CD4-positive, alpha-beta T cell treated with Interleukin-1 beta for 1 hour (primary cell): ENCODE measurements around the gene LRCH1.

ENCODE experiments used
- DNase-seq, 2 donors: peaks; one replicate each; pipeline ENCODE4 v3.0.0-alpha.2; 2020 to 2022

LRCH1 gene

DNA sequence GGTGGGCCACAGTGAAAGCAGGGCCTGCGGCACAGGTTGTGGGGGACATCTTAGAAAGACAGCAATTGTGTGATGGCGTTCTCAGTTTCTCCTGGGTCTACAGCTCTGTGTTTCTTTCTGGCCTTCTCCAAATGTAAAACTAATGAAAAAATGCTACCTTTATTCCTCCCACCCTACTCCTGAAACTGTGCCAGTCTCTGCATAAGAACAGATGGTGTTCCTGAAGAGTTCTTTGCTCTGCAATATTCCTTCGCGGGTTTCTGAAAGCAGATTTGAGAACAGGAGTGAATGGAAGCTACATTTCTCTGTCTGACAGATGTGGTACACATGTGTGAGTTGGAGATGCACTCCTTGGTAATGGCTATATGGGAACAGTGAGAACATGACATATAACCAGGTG lies 18.0 kb upstream of the LRCH1 start:
- DNase-seq, result no peak

DNA sequence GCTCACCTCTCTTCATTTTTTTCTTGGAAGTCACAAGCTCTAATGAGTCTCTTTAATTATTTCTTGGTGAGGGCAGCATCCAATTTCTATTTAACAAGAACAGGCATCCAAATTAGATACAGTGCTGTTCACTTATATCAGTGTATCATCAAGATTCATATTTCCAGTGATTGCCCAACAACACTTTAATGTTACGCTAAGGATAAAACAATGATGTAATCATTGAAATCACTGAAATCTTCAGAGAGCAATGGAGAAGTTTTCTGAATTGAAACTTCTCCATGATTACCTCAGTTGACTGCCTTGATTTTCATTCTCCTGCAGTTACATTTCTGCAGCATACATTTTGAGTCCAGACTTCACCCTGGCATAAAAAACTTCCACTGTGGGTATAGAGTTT lies 17.1 kb upstream of the LRCH1 start:
- DNase-seq, result no peak

DNA sequence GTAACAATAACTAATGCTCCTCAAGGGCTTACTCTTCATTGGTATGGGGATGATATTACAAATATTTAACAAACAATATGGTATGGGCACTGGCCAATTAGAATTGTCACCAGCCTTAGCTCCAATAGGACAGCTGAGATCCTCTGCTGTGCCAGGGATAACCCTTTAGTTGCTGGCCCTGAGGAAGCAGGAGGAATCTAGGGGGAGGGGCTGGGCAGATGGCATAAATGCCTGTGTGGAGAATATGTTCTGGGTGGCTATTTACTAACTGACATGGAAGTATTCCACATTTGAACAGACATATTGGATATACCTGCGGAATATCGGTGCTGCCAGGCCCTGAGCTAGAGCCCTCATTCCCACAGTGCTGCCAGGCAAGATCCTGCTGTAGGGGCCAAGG lies 16.6 kb upstream of the LRCH1 start:
- DNase-seq, result no peak

DNA sequence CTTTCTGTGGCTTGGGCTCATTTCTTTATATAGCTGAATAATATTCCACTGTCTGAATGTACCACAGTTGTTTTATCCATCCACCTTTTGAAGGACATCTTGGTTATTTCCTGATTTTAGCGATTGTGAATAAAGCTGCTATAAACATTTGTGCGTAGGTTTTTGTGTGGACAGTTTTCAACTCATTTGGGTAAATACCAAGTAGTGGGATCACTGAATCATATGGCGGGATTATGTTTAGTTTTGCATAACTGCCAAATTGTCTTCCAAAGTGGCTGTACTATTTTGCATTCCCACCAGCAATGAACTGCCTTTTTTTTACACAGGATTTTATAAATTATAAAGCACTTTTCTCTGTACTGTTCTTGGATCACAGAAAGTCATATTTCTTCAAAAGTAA lies 13.7 kb upstream of the LRCH1 start:
- no peak for DNase-seq

DNA sequence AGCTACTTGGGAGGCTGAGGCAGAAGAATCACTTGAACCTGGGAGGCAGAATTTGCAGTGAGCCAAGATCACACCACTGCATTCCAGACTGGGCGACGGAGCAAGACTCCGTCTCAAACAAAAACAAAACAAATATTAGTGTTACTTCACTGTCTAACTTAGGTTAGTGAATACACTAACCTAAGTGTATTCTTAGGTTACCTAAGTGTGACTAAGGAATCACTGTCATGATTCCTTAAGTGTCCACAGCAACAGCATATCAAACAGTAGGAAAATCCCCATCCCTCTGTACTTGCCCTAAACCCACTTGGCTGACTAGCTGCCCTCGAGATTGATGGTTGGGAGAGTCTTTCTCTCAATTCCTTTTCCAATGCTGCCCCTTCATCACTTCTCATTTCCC lies 11.8 kb upstream of the LRCH1 start:
- no peak for DNase-seq

DNA sequence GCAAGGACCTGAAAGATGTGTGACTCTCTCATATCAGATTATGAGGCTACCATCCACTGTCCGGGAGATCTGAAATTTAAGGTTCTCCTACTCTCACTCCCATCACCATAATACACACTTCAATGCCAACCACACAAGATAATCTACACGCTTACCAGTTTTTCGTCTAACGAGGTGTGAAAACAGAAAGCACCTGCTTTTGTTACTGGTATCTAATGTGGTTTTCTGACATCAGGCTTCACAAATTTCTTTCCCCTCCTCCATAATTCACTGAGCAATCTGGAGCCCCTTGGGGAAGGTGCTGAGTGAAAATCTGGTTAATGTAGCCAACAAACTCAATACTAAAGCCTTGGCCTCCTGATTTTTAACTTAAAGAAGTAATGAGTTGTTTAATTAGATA lies 10.1 kb upstream of the LRCH1 start:
- no peak for DNase-seq

DNA sequence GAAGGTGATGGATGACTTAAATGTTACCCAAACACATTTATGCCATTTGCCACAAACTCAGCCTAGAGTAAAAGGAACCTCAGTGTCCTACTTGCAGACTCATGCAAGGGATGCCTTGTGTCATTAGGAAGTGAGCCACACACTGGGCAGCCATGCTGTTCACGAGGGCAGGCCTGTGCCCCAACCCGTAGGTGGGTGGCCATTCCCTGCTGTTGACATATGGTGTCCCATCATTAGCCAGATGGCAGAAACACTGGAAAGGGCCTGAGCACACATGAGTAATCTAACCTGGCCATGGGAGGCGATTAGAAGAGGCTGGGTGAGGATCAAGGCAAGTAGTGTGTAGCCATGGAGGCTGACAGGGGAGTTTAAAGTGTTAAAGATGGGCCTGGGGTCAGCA lies 9.7 kb upstream of the LRCH1 start:
- DNase-seq, result no peak

DNA sequence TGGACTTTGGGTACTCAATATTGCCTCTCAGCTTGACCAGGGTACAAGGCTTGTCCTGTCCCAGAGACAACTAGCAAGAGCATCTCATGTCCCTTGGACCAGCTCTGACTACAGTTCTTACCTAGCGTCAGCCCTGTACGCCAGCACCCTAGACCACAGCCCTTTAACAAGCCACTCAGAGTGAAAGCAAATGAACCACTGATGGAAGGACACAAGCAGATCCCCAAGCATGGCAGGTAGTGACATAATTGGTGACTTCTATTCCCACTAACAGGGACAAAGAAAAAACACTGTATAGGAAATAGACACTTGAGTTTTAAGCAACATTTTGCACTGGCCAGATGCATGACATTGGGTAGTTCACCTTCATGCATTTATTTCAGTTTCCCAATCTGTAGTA lies 8.8 kb upstream of the LRCH1 start:
- no peak for DNase-seq

DNA sequence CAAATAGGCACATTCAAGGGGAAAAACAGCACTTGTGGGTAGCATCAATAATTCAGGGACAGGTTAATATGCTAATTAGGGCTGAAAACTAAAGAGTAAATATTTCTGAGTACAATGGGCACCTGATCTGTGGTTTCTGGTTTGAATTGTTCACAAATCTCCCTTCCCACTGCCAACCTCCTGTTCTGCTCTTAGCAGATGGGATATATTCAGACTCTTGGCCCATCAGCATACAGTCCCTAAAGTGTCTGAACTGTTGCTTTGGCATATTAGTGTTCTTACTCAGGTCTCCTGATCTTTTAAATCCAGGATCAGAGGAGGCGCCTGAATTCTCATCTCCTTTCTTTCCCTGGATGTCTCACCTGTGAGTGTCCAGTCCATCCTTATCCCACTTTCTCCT lies 8.2 kb upstream of the LRCH1 start:
- DNase-seq, result no peak

DNA sequence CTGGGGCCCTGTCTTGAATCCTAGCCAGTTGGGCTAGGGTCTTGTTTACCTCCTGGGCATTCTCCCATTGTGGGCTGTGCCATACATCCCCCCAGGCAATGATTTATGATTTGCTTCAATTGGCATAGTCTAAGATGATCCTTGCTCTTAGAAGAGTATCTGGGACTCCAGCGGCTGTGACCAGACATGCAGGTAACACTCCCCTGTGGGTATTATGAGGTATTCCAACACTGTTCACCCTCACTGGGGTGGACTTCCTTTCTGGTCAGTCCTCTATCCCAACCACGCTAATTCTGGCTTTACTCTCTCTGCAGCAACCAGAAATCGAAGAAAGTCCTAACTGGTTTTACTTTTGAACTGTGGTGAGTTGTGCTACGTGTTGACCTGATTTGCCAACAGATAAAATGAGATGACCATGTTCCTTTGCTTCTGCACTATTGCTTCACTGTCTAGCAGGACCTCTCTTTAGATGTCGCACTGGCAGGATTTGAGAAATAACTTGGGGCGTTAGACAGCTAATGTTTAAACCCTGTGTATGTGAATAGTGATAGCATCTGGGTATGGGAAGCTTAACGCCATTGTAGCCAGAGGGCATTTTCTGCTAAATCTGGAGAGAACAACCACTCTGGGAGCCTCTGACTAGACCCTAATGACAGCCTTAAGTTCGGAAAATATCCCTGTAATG lies 6.7 kb upstream of the LRCH1 start:
- DNase-seq, result no peak

DNA sequence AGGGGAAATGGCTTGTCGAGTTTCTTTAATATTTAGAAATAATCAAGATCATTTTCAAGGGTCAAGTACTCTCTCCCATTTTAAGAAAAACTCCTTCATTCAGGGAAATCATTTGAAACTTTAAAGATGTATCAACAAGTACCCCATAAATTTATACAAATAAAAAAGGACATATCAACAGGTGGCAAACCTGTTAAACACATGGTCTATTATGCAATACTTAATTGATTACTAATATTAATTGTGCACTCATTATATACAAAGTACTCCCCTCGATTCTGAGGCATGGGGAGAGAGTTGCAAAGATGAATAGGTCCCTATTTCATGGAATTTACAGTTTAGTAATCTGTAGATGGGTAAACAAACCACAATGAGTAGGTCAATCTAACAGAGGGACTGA lies 2.1 kb upstream of the LRCH1 start:
- no peak for DNase-seq

DNA sequence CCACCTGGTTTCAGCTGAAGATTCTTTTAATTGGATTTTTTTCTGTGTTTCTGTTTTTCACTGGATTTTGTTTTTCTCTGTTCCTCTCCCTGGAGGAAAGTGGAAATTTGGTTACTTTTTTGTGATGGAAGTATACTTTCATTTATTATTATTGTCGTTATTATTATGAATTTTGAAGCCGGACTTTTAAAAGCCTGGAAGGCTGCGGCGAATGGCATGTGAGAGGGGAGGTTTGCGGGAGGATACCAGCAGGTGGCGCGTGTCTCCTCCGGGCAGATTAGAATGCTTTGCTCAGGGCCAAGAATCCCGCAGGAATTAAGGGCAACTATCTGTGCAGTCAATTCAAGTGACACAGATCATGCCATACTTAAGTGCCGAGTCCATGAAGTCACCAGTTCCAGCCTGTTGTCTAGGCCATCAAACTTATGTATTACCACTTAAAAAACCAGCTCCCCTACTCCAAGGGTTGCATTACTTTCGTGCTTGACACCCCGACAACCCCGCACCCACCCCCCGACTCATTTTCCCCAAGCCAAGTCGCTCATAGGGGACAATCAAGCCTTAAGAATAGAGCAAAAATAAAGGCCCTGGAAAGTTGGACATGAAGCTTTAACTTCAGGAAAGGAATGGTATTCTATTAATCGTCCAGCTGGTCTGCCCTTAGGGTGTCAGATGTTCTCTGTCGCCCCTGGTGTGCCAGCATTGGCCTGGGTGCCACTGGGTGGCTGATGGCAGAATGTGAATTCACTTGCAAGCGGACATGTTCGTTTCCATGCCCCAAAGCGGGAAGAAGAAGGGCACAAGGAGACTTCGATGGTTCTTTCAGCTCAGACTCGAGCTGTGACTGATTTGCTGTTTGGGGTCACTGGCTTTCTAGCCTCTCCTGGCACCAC lies 1.3 kb upstream of the LRCH1 start:
- peak; percentile 54 to 57 for DNase-seq

DNA sequence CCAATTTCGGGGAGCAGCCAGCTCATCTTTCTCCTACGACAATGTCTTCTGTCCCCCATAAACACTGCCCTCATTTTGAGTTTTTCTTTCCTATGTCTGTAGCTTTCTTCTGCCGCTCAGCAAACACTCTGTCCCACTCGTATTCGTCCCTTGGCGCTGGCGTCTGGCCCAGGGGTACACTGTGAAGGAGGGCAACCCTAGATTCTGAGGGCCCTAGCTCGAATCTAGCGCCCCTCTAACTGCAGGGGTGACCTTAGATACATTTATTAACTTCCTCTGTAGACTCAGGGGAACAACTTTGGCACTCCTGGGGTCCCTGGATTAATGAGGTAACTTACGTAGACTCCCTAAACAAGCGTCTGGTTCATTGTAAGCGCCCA lies 677 bp upstream of the LRCH1 start:
- no peak for DNase-seq

DNA sequence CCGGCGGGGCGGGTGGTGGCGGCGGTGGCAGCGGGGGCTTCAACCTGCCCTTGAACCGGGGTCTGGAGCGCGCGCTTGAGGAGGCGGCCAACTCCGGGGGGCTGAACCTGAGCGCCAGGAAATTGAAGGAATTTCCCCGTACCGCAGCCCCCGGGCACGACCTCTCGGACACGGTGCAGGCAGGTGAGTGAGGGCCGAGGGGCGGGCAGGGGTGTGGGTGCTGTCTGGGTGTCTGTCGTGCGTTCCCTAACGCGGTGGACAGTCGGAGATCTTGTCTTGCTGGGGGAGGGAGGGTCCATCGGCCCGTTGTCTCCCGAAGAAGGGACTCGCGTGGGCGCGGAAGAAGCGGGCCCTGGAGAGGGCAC lies 533 bp downstream of the LRCH1 start:
- no peak for DNase-seq

DNA sequence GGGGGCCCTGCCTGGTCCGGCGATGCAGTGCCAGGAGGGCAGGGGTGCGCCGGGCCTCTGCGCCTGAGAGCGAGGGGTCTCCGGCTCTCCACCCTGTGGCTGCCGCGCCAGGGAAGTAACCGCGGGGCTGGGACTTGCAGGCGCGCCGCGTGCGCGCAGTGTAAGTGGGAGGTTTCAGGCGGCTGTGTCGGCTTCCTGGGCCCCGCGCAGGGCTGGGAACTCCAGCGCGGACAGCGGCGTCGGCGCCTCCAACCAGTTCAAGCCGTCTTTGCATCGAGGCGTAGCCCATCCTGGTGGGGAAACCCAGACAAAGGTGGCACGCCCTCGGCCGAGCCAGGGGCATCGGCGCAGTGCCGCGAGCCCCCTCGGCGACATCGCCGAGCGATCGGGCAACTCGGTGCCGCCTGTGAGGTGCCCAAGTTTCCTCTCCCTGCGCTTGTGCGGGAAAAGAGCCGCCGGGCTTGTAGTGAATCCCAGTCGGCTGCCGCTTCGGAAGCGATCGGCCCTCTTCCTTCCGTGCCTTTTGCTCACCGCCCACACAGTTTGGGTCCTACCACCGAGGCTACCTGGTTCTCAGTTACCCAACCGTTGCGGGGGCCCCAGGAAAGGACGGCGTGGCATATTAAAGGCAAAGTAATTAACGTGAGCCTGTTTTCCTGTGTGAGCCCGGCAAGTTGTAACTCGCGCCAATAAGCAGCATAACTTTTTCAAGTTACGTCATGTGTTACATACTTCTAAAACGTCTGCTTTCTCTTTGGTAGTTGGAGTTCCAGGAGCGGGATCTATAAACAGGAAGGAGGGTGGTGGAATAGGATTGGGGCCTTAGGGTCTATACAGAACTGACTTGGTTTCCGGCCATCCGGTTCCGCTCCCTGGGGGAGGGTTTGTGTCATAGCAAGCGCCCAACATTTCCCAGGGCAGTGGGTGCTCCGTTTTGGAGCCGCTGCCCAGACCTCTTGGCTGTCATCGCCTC lies 1.2 kb downstream of the LRCH1 start:
- peak; percentile 73 to 77 for DNase-seq

DNA sequence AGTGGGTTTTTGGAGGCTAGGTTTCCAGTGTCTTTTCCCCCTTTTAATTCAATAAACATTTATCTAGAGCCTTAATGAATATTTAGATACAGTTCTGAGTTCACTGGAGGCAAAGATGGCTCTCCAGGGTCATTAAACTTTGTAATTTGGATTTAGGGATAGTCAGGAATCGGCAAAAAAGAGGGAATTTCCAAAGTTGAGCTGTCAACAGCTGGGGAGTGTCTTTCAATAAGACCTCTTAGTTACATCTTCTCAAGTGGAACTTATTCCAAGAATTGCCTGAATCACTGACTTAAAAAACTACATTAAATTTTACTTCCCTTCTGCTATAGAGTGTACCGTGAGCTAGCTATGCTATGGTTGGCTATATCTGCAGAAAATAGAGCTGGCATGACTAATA lies 2.0 kb downstream of the LRCH1 start:
- DNase-seq, result no peak

DNA sequence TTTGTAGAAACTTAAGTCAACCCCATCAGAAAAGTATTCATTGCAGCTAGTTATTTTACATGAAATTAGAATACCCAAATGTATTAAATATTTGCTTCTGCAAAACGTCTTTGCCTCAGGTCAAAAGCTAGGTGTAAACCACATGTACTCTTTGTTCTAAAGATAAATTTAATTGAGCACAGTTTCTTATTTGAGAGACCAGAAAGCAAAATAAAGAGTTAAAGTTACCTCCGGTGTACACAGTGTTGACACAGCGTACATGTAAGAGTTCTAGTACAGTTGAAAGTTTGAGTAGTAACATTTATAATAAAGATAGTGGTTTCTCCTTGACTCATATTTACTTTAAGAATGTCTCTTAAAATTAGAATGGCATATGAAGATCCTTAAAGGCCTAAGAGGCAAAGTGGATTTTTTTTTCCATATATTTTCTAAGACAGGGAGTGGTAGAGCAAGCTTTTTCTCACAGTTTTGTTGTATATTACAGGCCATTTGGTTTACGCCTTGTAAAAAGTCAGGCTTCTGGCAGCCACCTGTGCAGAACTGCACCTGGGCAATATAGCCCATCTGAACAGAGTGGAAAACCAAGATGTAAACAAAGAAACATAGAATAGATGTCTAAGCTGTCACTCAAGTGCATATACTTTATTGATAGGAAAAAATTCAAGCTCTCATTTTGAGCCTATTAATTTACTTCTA lies 2.9 kb downstream of the LRCH1 start:
- no peak for DNase-seq

DNA sequence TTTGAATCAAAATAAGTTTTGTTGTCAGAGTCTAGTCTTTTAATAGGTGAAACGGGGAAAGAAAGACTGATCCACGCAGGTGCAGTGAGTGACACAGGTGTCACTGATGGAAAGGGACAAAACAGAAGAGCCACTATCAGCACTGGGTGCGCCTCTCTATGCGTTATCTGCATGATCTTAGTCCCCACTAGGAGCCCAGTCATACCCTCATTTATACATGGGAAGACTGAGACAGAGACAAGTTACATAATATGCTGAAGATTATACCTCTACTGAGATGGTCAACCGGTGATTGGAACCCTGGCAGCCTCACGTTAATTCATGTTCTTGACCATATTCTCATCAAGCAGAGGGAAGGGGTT lies 3.4 kb downstream of the LRCH1 start:
- DNase-seq, result no peak

DNA sequence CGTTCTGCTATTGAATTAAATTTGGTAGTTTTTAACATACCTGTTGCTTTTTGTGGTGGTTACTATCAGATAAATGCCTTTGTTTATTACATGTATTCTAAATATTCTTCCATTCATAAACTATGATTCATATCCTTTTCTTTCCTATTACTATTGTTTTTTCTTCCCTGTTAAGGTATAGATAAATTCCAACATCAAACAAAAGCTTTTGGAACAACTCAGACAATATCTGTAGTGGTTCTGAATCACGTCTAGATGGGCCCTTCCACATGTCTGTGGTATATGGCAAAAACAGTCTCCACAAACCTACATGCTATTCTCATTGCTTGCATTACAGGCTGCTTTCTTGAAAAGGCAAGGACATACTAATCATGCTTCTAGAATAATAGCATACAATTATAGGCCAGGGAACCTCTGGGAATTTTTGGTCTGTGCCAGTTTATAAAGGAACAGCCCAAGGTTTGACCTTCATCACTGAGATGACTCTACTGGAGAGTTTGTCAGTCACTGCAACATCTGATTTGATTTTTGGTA lies 6.4 kb downstream of the LRCH1 start:
- no peak for DNase-seq

DNA sequence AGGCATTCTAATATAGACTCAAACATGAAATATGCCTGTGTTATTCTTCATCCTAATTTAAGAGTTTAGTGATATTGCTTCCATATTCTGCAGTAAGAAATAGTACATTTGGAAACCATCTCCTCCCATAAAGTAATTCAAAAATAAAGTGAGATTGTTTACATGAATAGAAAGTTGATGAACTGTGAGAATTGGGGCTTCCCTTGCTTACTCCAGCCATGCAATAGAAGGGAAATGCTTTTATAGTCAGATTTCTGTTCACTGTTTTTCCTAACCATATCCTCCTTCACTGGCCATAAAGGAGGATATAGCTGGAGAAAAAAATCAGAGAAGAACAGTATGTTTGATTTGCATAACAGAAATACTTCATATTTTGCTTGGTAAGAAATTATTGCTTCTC lies 7.8 kb downstream of the LRCH1 start:
- DNase-seq, result no peak

DNA sequence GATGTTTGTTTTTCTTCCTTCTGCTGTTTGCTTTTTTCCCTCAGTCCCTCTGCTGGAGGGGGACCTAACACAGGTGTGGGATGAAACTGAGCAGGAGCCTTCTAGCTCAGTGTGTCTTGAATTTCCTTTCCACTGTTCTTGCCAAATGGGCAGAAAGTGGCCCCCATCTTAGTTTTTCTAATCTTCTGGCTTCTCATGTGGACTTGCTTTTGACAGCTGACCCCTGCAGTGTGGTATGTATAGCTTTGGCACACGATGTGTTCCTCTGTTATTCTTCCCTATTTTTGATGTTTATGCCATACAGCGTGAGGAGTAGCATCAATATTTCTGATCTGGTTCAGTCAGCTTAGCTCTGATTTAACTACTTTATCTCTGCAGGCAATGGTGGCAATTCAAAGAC lies 8.3 kb downstream of the LRCH1 start:
- DNase-seq, result no peak

DNA sequence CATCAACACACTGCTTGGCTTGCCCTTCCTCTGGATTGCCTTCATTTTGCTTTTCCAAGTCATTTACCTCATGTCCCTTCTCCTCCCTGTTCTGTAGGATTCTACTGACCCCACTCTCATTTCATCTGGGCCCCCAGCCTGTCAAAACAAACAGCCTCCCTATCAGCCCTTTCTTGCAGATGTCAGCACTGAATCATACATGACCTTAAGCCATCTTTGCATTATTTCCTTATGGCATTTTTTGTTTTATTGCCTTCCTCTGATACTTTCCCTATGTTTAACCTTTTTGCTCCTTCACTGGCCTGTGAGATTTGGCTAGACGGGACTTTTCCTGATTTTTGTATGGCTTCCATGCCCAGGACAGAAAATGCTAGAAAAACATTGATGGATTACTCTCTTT lies 8.7 kb downstream of the LRCH1 start:
- no peak for DNase-seq

DNA sequence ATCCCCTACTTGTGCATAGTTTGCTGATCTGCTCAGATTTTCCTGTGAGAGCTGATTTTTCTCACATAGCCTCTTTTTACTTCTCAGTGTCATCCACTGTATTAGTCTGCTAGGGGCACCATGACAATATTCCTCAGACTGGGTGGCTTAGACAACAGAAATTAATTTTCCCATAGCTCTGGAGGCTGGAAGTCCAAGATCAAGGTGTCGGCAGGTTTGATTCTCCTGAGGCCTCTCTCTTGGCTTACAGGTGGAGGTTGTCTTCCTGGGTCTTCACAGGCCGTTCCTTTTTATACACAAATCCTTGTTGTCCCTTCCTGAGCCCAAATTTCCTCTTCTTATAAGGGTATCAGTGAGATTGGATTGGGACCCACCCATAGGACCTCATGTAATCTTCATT lies 9.2 kb downstream of the LRCH1 start:
- DNase-seq, result no peak
